Measurements from ENCODE around the gene TTC12.

DNA sequence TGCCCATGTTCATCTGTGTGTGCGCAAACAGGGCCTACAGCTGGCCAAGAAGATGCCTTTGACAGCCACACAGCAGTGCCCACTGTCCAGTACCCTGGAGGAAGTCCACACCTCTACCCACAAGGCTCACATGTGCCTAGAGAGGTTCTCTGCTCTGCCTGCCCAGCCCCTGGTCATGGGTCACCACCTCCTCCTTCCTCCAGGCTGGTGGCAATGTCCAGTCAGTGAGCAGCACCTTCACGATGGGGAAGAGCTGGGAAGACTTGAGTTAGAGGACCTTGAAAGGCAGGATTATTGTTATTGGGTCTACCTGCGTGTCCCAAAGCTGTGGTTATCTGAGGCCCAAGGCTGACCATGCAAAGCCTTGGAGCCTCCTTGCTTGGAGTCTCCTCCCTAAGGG, 28.4 kb upstream of the TTC12 start:
- TF ChIP-seq, protein P1, sequence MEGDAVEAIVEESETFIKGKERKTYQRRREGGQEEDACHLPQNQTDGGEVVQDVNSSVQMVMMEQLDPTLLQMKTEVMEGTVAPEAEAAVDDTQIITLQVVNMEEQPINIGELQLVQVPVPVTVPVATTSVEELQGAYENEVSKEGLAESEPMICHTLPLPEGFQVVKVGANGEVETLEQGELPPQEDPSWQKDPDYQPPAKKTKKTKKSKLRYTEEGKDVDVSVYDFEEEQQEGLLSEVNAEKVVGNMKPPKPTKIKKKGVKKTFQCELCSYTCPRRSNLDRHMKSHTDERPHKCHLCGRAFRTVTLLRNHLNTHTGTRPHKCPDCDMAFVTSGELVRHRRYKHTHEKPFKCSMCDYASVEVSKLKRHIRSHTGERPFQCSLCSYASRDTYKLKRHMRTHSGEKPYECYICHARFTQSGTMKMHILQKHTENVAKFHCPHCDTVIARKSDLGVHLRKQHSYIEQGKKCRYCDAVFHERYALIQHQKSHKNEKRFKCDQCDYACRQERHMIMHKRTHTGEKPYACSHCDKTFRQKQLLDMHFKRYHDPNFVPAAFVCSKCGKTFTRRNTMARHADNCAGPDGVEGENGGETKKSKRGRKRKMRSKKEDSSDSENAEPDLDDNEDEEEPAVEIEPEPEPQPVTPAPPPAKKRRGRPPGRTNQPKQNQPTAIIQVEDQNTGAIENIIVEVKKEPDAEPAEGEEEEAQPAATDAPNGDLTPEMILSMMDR (IDR thresholded peaks at IDR 0.05): no peak
- no peak for TF ChIP-seq POLR2A (IDR thresholded peaks at IDR 0.05)
